Panc1 (cell line): ENCODE results near the gene TAMM41.
A peak's percentile ranks its signal among the peaks of the same experiment; 100 is the strongest.

ENCODE experiments used
- CTCF ChIP-seq: fragments of 450-650 bp; IDR thresholded peaks from 2 replicates; pipeline ENCODE4 v1.5.1; 2017; ENCODE audit warnings: mild to moderate bottlenecking
- SIN3A ChIP-seq: IDR thresholded peaks from 2 replicates; pipeline ENCODE4 v1.6.1; 2012; ENCODE audit warnings: low read depth, mild to moderate bottlenecking, low read length, moderate library complexity, borderline replicate concordance; ENCODE audit not compliant: insufficient read depth
- TF ChIP-seq, protein P1 (sequence below), 2 experiments: IDR thresholded peaks; 2 replicates each; pipeline ENCODE4 v1.6.1; 2011 to 2012; ENCODE audit warnings: low read depth in 2 of 2, control low read depth in 1 of 2, low read length in 1 of 2, mild to moderate bottlenecking in 1 of 2, moderate library complexity in 1 of 2; ENCODE audit not compliant: insufficient read depth in 1 of 2

GRCh38 chr3:11803977-11804892 is 42.5 kb downstream of the TAMM41 start:
- TF ChIP-seq CTCF = peak; percentile 81
- TF ChIP-seq, protein P1, sequence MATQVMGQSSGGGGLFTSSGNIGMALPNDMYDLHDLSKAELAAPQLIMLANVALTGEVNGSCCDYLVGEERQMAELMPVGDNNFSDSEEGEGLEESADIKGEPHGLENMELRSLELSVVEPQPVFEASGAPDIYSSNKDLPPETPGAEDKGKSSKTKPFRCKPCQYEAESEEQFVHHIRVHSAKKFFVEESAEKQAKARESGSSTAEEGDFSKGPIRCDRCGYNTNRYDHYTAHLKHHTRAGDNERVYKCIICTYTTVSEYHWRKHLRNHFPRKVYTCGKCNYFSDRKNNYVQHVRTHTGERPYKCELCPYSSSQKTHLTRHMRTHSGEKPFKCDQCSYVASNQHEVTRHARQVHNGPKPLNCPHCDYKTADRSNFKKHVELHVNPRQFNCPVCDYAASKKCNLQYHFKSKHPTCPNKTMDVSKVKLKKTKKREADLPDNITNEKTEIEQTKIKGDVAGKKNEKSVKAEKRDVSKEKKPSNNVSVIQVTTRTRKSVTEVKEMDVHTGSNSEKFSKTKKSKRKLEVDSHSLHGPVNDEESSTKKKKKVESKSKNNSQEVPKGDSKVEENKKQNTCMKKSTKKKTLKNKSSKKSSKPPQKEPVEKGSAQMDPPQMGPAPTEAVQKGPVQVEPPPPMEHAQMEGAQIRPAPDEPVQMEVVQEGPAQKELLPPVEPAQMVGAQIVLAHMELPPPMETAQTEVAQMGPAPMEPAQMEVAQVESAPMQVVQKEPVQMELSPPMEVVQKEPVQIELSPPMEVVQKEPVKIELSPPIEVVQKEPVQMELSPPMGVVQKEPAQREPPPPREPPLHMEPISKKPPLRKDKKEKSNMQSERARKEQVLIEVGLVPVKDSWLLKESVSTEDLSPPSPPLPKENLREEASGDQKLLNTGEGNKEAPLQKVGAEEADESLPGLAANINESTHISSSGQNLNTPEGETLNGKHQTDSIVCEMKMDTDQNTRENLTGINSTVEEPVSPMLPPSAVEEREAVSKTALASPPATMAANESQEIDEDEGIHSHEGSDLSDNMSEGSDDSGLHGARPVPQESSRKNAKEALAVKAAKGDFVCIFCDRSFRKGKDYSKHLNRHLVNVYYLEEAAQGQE (IDR thresholded peaks at IDR 0.05; ENCODE audit: insufficient read depth in 1 of 2, low read depth in 2 of 2, low read length in 1 of 2) = no peak
- TF ChIP-seq SIN3A = no peak
